H9 (cell line): ENCODE results near the gene SYK. TPM values are rescaled to one million over a fixed set of nuclear protein-coding genes. Genes with fewer than 3 reads are reported as not detected.

Experiments
- DNase-seq: peaks from one replicate; pipeline ENCODE4 v3.0.0-alpha.2; 2017
- H2AFZ ChIP-seq: one replicate; pipeline ENCODE4 v1.6.1; 2013; ENCODE audit warnings: mild to moderate bottlenecking, low read length, control low read depth, moderate library complexity
- H2AK5ac ChIP-seq: 2 replicates; pipeline ENCODE4 v1.6.1; 2013; ENCODE audit warnings: low read length, control low read depth, mixed read lengths; ENCODE audit not compliant: insufficient read length
- H2BK120ac ChIP-seq: one replicate; pipeline ENCODE4 v1.6.1; 2013; ENCODE audit warnings: low read depth, mild to moderate bottlenecking, low read length, control low read depth, inconsistent platforms; ENCODE audit not compliant: poor library complexity, severe bottlenecking
- H2BK12ac ChIP-seq: 2 replicates; pipeline ENCODE4 v1.6.1; 2013; ENCODE audit warnings: low read length, control low read depth, mixed read lengths, low read depth; ENCODE audit not compliant: insufficient read length
- H2BK15ac ChIP-seq: 2 replicates; pipeline ENCODE4 v1.6.1; 2013; ENCODE audit warnings: low read depth, low read length, control low read depth
- H2BK20ac ChIP-seq: one replicate; pipeline ENCODE4 v1.6.1; 2013; ENCODE audit warnings: low read depth, mild to moderate bottlenecking, low read length, control low read depth, inconsistent platforms; ENCODE audit not compliant: poor library complexity, severe bottlenecking
- H2BK5ac ChIP-seq: 2 replicates; pipeline ENCODE4 v1.6.1; 2013; ENCODE audit warnings: low read length, control low read depth, mixed read lengths; ENCODE audit not compliant: insufficient read length
- H3K14ac ChIP-seq: 2 replicates; pipeline ENCODE4 v1.6.1; 2013; ENCODE audit warnings: low read length, control low read depth; ENCODE audit not compliant: insufficient read depth
- H3K18ac ChIP-seq: 2 replicates; pipeline ENCODE4 v1.6.1; 2013; ENCODE audit warnings: low read depth, mild to moderate bottlenecking, mixed read lengths, low read length, control low read depth; ENCODE audit not compliant: insufficient read length
- H3K23ac ChIP-seq: 2 replicates; pipeline ENCODE4 v1.6.1; 2013; ENCODE audit warnings: low read length, control low read depth, mixed read lengths, low read depth; ENCODE audit not compliant: insufficient read length
- H3K23me2 ChIP-seq: 2 replicates; pipeline ENCODE4 v1.6.1; 2013; ENCODE audit warnings: low read depth, mild to moderate bottlenecking, mixed read lengths, low read length, control low read depth; ENCODE audit not compliant: insufficient read length, poor library complexity, severe bottlenecking
- H3K27ac ChIP-seq: 2 replicates; pipeline ENCODE4 v1.5.1; 2013; ENCODE audit warnings: low read length, control low read depth, mixed read lengths, low read depth; ENCODE audit not compliant: insufficient read length
- H3K27me3 ChIP-seq: 2 replicates; pipeline ENCODE4 v1.6.1; 2013; ENCODE audit warnings: low read length, control low read depth, inconsistent platforms; ENCODE audit not compliant: insufficient read depth
- H3K4ac ChIP-seq: 2 replicates; pipeline ENCODE4 v1.6.1; 2013; ENCODE audit warnings: low read depth, mild to moderate bottlenecking, control low read depth, inconsistent platforms, low read length, moderate library complexity
- H3K4me1 ChIP-seq: 2 replicates; pipeline ENCODE4 v1.6.1; 2013; ENCODE audit warnings: low read length, control low read depth, inconsistent platforms; ENCODE audit not compliant: insufficient read depth
- H3K4me2 ChIP-seq: 2 replicates; pipeline ENCODE4 v1.6.1; 2013; ENCODE audit warnings: low read length, control low read depth, mixed read lengths; ENCODE audit not compliant: insufficient read length, insufficient read depth
- H3K56ac ChIP-seq: 2 replicates; pipeline ENCODE4 v1.6.1; 2013; ENCODE audit warnings: low read depth, mild to moderate bottlenecking, mixed read lengths, low read length, control low read depth; ENCODE audit not compliant: insufficient read length
- H3K79me1 ChIP-seq: 2 replicates; pipeline ENCODE4 v1.6.1; 2013; ENCODE audit warnings: low read depth, mild to moderate bottlenecking, moderate library complexity, low read length, control low read depth, inconsistent platforms; ENCODE audit not compliant: insufficient read depth, poor library complexity, severe bottlenecking
- H3K79me2 ChIP-seq: 2 replicates; pipeline ENCODE4 v1.6.1; 2013; ENCODE audit warnings: low read length, control low read depth, inconsistent platforms; ENCODE audit not compliant: insufficient read depth
- H3K9ac ChIP-seq: 2 replicates; pipeline ENCODE4 v1.6.1; 2013; ENCODE audit warnings: low read length, control low read depth, mixed read lengths; ENCODE audit not compliant: insufficient read length; ENCODE audit errors: extremely low read depth
- H3K9me3 ChIP-seq: one replicate; pipeline ENCODE4 v1.6.1; 2013; ENCODE audit warnings: low read depth, low read length, inconsistent platforms; ENCODE audit not compliant: control insufficient read depth
- H3T11ph ChIP-seq: one replicate; pipeline ENCODE4 v1.6.1; 2013; ENCODE audit warnings: mild to moderate bottlenecking, low read length, control low read depth, inconsistent platforms
- H4K20me1 ChIP-seq: one replicate; pipeline ENCODE4 v1.6.1; 2013; ENCODE audit not compliant: control insufficient read depth, insufficient read length, insufficient read depth
- H4K5ac ChIP-seq: 2 replicates; pipeline ENCODE4 v1.6.1; 2013; ENCODE audit warnings: low read depth, mild to moderate bottlenecking, mixed read lengths, low read length, control low read depth; ENCODE audit not compliant: insufficient read length
- H4K8ac ChIP-seq: replicated peaks from 2 replicates; pipeline ENCODE4 v1.6.1; 2013; ENCODE audit warnings: low read length, control low read depth, mixed read lengths, low read depth; ENCODE audit not compliant: insufficient read length
- H4K91ac ChIP-seq: 2 replicates; pipeline ENCODE4 v1.6.1; 2013; ENCODE audit warnings: low read depth, mild to moderate bottlenecking, moderate library complexity, mixed read lengths, low read length, control low read depth; ENCODE audit not compliant: insufficient read length
- H3K27ac Mint-ChIP-seq, 3 experiments: 2 replicates in 2 of 3; 3 replicates in 1 of 3; pipeline ENCODE4 v1.8.0; 2020 to 2021; ENCODE audit warnings: mixed read lengths in 3 of 3, mild to moderate bottlenecking in 1 of 3, moderate library complexity in 1 of 3
- H3K27me3 Mint-ChIP-seq: 2 replicates; pipeline ENCODE4 v1.8.0; 2021; ENCODE audit warnings: low read depth, mild to moderate bottlenecking, moderate library complexity, mixed read lengths
- H3K36me3 Mint-ChIP-seq, 3 experiments: 2 replicates in 2 of 3; 3 replicates in 1 of 3; pipeline ENCODE4 v1.8.0; 2020 to 2021; ENCODE audit warnings: low read depth in 3 of 3, mixed read lengths in 3 of 3; ENCODE audit not compliant: insufficient read depth in 1 of 3
- H3K4me1 Mint-ChIP-seq, 2 experiments: 2 replicates each; pipeline ENCODE4 v1.8.0; 2020; ENCODE audit warnings: mixed read lengths in 2 of 2
- H3K4me3 Mint-ChIP-seq, 2 experiments: 2 replicates in 1 of 2; 3 replicates in 1 of 2; pipeline ENCODE4 v1.8.0; 2020 to 2021; ENCODE audit warnings: mild to moderate bottlenecking in 2 of 2, mixed read lengths in 2 of 2, moderate library complexity in 1 of 2
- H3K9me3 Mint-ChIP-seq, 2 experiments: 2 replicates in 1 of 2; 3 replicates in 1 of 2; pipeline ENCODE4 v1.8.0; 2020; ENCODE audit warnings: mild to moderate bottlenecking in 2 of 2, mixed read lengths in 2 of 2, moderate library complexity in 1 of 2
- WGBS: extraction: QIAGEN DNeasy Blood & Tissue Kit; methylation state at CpG from one replicate; pipeline ENCODE4 v1.1.7; 2013; ENCODE audit warnings: missing lambda C conversion rate, low lambda C conversion rate, mixed read lengths; ENCODE audit not compliant: insufficient read length; ENCODE audit errors: extremely low coverage; 5-methylcytosine and 5-hydroxymethylcytosine counted together
- total RNA-seq: library from RNA; stranded (reverse); gene quantifications from 2 replicates; pipeline ENCODE4 v1.2.1, GENCODE V29; 2021
- TF ChIP-seq, protein P1 (sequence below): fragments of 200-600 bp; sonication (generic); conservative IDR thresholded peaks from 3 replicates; pipeline ENCODE4 v1.8.0; 2021; ENCODE audit warnings: antibody characterized with exemption, mild to moderate bottlenecking

SYK gene
- total RNA-seq, 1 experiment from 2014 or later = 7.9 TPM

DNA sequence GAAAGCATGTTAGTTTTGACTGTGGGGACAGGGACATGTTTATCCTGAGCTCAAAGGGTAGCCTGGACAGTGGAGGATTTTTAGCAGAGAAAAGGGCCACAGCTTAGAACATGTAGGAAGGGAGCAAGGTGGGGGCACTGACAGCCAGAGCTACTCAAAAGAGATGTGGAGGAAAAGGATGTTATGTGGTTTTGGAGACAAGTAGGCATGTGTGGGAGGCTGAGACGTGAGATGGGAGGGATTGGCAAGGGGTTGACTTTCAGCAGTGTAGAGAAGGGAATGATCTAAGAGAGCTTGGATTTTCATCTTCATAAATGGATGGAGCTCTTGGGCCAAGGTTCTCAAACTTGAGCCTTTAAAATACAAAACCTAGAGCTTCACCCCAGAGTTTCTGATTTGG is 24.0 kb downstream of the SYK start:
- no peak overlapping the region for H3K14ac ChIP-seq

More for the DNA sequence above, 24.0 kb downstream of the SYK start:
- 100% methylated on average over 1 of the region's 1 CpG for WGBS
- H2AFZ ChIP-seq = no peak overlapping the region
- Mint-ChIP-seq H3K27ac (no peak overlapping the region), H3K36me3 (peaks cover 6 to 35% (median 19%) of the 10 kb centered on the region in 3 experiments; a peak in 6 of 7 replicates), H3K4me3 (no peak overlapping the region), H3K4me1 (peaks cover 8 to 10% of the 10 kb centered on the region in 2 experiments; a peak in 3 of 4 replicates), H3K27me3 (no peaks in the 10 kb centered on the region; the same call in 1 of the 2 replicates), H3K9me3 (peaks cover 21 to 22% of the 10 kb centered on the region in 2 experiments)
- no peak overlapping the region for H3K9ac ChIP-seq
- no peak overlapping the region for H3K18ac ChIP-seq
- H3K27me3 ChIP-seq = no peaks in the 10 kb centered on the region
- H3T11ph ChIP-seq = no peak overlapping the region
- H2AK5ac ChIP-seq = no peak overlapping the region
- TF ChIP-seq, protein P1, sequence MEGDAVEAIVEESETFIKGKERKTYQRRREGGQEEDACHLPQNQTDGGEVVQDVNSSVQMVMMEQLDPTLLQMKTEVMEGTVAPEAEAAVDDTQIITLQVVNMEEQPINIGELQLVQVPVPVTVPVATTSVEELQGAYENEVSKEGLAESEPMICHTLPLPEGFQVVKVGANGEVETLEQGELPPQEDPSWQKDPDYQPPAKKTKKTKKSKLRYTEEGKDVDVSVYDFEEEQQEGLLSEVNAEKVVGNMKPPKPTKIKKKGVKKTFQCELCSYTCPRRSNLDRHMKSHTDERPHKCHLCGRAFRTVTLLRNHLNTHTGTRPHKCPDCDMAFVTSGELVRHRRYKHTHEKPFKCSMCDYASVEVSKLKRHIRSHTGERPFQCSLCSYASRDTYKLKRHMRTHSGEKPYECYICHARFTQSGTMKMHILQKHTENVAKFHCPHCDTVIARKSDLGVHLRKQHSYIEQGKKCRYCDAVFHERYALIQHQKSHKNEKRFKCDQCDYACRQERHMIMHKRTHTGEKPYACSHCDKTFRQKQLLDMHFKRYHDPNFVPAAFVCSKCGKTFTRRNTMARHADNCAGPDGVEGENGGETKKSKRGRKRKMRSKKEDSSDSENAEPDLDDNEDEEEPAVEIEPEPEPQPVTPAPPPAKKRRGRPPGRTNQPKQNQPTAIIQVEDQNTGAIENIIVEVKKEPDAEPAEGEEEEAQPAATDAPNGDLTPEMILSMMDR = no peak
- H4K5ac ChIP-seq = no peak overlapping the region
- H3K23me2 ChIP-seq = no peaks in the 10 kb centered on the region
- H4K20me1 ChIP-seq = no peaks in the 10 kb centered on the region
- H3K9me3 ChIP-seq = no peaks in the 10 kb centered on the region
- no peak overlapping the region for H2BK5ac ChIP-seq
- no peak overlapping the region for H2BK15ac ChIP-seq
- no peaks in the 10 kb centered on the region for H3K4me1 ChIP-seq
- no peak overlapping the region for H3K56ac ChIP-seq
- H3K79me1 ChIP-seq = no peaks in the 10 kb centered on the region
- no peak overlapping the region for H2BK20ac ChIP-seq
- no peak overlapping the region for H2BK12ac ChIP-seq
- no peak overlapping the region for H4K8ac ChIP-seq
- no peak for DNase-seq
- H3K4me2 ChIP-seq = no peak overlapping the region
- H4K91ac ChIP-seq = no peak overlapping the region
- H3K23ac ChIP-seq = no peak overlapping the region
- H3K4ac ChIP-seq = no peak overlapping the region
- H2BK120ac ChIP-seq = no peak overlapping the region
- H3K27ac ChIP-seq = no peak overlapping the region
- no peaks in the 10 kb centered on the region for H3K79me2 ChIP-seq
